GM12878 (cell line): ENCODE results near the gene FGD6.

ENCODE experiments used
- ATF3 ChIP-seq: IDR thresholded peaks from 2 replicates; pipeline ENCODE4 v1.6.1; 2011; ENCODE audit warnings: low read depth, mild to moderate bottlenecking, low read length, moderate library complexity, borderline replicate concordance; ENCODE audit errors: extremely low read depth
- CHD2 ChIP-seq: IDR thresholded peaks from 2 replicates; pipeline ENCODE4 v1.6.1; 2011; ENCODE audit warnings: low read depth, low read length, improper control_type of control experiment, borderline replicate concordance
- CHD4 ChIP-seq: fragments of 200-600 bp; sonication (generic); IDR thresholded peaks from 2 replicates; pipeline ENCODE4 v1.6.1; 2016; ENCODE audit warnings: mild to moderate bottlenecking
- CTCF ChIP-seq, 3 experiments: IDR thresholded peaks in 2 of 3; conservative IDR thresholded peaks in 1 of 3; 2 replicates each; pipeline ENCODE4 v1.5.1; 2011; ENCODE audit warnings: low read depth in 3 of 3, low read length in 3 of 3, mild to moderate bottlenecking in 3 of 3, control low read depth in 2 of 3, moderate library complexity in 2 of 3, inconsistent platforms in 1 of 3, mixed read lengths in 1 of 3; ENCODE audit not compliant: control insufficient read depth in 2 of 3, insufficient read depth in 1 of 3; ENCODE audit errors: extremely low read depth in 1 of 3
- E4F1 ChIP-seq: fragments of 450-650 bp; IDR thresholded peaks from 2 replicates; pipeline ENCODE4 v1.6.1; 2018; ENCODE audit warnings: borderline replicate concordance, mild to moderate bottlenecking; ENCODE audit not compliant: partially characterized antibody
- ESRRA ChIP-seq: IDR thresholded peaks from 2 replicates; pipeline ENCODE4 v1.6.1; 2012; ENCODE audit warnings: mild to moderate bottlenecking, low read length, improper control_type of control experiment
- IRF3 ChIP-seq: fragments of 450-650 bp; IDR thresholded peaks from 2 replicates; pipeline ENCODE4 v1.6.1; 2014; ENCODE audit warnings: mild to moderate bottlenecking
- JUNB ChIP-seq: IDR thresholded peaks from 2 replicates; pipeline ENCODE4 v1.6.1; 2016; ENCODE audit warnings: antibody characterized with exemption, mild to moderate bottlenecking
- POLR2A ChIP-seq: IDR thresholded peaks from 2 replicates; pipeline ENCODE4 v1.6.1; 2011; ENCODE audit warnings: low read depth, mild to moderate bottlenecking, low read length
- POLR2AphosphoS5 ChIP-seq: IDR thresholded peaks from 2 replicates; pipeline ENCODE4 v1.6.1; 2011; ENCODE audit warnings: mild to moderate bottlenecking, low read length, inconsistent platforms
- TARDBP ChIP-seq: IDR thresholded peaks from 2 replicates; pipeline ENCODE4 v1.6.1; 2016; ENCODE audit warnings: borderline replicate concordance
- ZBED1 ChIP-seq: IDR thresholded peaks from 2 replicates; pipeline ENCODE4 v1.6.1; 2016; ENCODE audit warnings: borderline replicate concordance
- ZNF592 ChIP-seq: fragments of 450-650 bp; IDR thresholded peaks from 2 replicates; pipeline ENCODE4 v1.6.1; 2017; ENCODE audit warnings: mild to moderate bottlenecking, moderate library complexity

GRCh38 chr12:95195122-95195521, 22.1 kb downstream of the FGD6 start:
- TF ChIP-seq CTCF (IDR thresholded peaks at IDR 0.05 in 2 of 3, conservative IDR thresholded peaks at IDR 0.05 in 1 of 3; ENCODE audit: control insufficient read depth in 2 of 3, extremely low read depth in 1 of 3, insufficient read depth in 1 of 3, low read depth in 3 of 3, low read length in 3 of 3) (no peak), CHD2 (no peak), TARDBP (no peak), ZNF592 (no peak), POLR2AphosphoS5 (no peak), ESRRA (no peak), IRF3 (no peak), POLR2A (no peak), ATF3 (no peak), ZBED1 (no peak), E4F1 (no peak), JUNB (no peak), CHD4 (no peak)
